HG03025 (cell line): Measurements from ENCODE around the gene EHD4.

Experiments used
- ATAC-seq: cut with Tn5 transposase; IDR thresholded peaks from one replicate; pipeline ENCODE4 v1.9.1; 2021; ENCODE audit warnings: mild to moderate bottlenecking, moderate library complexity; ENCODE audit not compliant: unreplicated experiment, low FRiP score

Gene EHD4

GRCh38 chr15:41866872-41867579 lies 105.3 kb downstream of the EHD4 start:
- no peak for ATAC-seq

DNA sequence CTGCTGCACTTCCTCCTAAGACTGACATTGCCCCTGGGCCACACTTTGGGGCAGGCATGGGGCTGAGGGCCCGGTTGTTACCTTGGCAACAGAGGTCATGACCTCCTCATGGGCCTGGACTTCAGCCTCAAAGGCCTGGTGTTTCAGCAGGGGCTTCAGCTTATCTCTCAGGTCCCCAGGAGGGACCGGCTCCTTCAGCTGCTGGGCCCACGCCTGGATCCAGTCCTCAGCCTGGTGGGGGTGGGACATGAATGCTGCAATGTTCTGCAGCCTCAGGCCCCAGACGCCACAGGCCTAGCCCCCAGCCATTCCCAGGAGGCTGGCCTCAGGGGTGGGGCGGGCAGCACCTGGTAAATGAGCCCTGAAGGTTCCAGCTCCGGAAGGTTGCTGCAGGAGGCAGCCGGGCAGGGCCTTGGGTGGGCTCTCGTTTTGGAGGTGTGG lies 106.1 kb downstream of the EHD4 start:
- no peak for ATAC-seq

DNA sequence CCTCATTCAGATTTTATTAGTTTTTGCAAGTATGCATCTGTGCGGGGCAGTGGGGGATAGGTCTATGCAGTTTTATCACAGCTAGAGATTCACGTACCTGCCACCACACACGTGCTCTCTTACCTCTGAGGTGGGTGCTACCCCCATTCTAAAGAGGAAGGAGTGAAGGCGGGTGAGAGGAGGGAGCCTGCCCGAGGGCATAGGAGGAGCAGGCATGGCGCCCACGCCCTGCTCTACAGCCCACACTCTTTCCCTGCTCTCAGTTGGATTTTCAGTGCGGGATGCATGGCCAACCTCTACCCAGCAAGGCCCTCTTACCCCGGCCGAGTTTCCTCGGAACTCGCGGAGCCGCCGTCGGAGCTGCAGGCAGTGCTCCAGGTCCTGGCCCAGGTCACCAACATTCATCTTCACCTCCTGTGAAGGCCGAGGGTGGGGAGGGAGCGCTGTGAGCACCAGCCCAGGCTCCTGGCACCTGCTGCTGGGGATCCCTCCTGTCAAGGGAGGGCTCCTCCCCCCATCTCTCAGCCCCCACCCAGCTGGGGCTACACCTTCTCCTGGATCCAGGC lies 106.8 kb downstream of the EHD4 start:
- ATAC-seq: no peak

DNA sequence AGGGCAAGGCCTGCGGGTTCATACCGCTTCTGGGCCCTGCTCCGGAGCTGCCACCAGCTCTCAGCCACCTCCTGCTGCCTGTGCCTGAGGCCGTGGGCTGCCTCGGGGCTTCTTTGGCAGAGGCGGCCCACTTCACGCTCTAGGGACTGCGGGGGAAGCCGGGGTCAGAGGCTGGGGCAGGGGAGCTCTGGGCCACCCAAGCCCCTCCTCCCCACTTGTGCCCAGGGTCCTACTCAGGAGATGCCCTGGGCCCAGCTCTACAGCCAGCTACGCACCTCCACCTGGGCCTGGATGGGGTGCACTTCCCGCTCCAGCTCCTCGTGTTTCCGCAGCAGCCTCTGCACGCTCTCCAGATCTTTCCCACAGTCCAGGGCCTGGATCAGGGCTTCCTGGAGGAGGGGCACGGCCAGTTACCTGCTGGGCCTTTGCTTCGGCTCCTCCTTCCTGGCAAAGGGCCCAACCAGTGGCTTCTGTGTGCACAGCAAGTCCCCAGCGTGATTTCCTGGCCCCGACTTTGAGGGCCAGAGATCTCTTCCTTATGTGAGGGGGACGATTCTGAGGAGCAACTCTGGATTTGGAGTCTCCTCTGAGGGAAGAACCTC lies 109.7 kb downstream of the EHD4 start:
- no peak for ATAC-seq

DNA sequence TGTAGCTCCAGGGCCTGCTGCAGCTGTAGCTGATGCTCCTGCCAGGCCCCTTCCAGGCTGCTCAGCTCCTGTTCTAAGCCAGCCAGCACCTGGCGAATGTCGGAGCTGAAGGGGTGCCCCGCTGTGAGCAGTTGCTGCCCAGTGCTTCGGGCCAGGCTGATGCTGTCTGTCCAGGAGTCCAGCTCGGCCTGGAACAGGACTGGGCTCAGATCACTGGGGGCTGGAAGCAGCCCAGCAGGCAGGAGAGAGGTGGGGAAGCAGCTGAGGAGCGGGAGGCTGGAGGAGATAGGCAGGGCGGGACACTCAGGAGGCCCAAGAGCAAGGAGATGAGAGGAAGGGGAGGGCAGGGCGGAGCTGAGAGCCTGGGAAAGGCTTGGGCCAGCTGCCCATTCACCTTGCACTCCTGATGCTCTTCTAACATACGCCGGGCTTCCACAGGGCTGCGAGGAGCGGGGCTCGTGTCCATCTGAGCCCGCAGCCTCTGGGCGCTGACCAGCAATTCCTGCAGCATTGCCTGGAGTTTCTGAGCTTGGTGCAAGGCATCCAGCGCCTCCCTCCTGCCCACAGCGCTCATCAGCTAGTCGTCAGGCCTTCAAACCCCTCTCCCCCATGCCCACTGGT lies 110.5 kb downstream of the EHD4 start:
- ATAC-seq: no peak

DNA sequence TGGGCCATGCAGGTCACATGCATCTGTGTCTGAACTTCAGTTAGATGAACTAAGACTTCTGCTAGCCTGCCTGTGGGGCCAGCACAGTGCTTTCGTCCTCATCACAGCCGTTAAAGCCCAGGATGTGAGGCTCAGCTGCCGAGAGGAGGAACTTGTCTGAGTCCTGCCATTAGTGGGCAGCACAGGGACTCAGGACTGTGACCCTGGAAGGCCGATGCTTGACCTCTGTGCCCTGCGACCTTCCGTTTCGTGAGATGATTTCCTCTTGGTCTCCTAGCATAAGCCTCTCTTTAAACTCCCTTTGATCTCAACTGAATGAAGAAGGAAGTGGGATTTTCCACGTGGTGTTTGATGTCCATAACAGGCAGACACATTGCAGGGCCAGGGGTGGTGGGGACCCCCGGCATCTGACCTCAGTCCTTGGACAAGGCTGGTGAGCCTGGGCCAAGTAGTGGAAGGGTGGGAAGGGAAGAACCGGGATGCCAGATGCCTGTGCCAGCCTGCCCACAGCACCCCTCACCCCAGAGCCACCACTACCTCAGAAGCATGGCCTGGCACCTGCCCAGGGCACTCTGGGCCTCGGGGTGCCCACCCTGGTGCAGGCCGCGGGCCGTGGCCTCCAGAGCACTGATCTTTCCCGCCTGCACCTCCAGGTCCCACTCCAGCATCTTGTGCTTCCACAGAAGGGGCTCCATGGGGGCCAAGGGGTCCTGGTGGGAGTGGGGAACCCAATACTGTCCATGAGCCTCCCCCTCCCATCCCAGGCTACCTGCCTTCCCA lies 112.1 kb downstream of the EHD4 start:
- ATAC-seq: no peak

DNA sequence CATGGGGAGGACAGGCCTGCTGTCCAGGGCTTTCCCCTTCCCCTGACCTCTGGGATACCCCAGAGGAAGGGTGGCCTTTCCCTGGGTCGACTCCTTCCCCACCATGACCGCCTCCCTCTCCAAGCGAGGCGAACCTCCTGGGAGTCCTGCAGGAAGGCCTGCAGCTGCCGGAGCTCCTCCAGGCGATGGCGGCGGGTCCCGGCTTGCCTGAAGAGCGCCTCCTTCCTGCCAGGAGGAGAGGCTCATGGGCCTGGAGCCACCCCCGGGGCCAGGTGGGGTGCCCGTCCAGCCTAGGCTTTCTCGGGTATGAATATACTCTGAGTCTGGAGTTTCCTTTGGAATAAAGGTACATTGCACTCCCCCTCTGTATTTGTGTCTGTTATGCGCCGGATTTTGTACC lies 113.6 kb downstream of the EHD4 start:
- ATAC-seq: no peak

GRCh38 chr15:41857316-41857715 lies 115.0 kb downstream of the EHD4 start:
- ATAC-seq: no peak

GRCh38 chr15:41856716-41857115 lies 115.6 kb downstream of the EHD4 start:
- no peak for ATAC-seq

GRCh38 chr15:41856262-41856661 lies 116.1 kb downstream of the EHD4 start:
- ATAC-seq: no peak

DNA sequence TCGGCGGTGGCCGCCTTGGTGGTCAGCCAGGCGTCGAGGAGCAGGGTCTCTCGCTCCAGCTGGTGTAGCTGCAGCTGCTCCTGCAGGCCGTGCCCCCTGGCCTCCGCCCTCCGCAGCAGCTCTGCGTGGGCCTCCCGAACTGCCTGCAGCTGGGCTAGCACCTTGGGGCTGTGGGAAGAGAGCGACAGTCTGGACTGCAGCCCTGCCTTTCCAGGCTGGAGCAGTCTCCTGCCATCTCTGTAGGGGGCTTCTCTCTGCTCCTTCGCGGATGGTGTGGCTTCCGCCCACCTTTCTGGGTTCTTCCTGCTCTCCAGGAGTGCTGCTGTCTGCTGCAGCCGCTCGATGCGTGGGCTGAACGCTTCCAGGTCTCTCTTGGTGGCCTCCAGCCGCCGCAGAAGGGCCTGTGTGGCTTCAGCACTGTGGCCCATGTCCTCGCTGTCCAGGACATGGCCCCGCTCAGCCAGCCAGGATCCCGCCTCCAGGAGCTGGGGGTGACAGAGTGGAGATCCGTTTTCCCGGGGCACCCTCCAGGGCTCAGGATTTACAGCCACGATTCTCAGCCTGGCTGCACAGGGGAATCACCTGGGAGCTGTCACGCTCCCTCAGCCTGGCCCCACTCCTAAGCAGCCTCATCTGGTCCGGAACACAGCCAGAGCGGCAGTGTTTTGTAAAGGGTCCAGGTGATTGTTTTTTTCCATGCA lies 116.9 kb downstream of the EHD4 start:
- no peak for ATAC-seq

- no peak for ATAC-seq
Measured at GRCh38 chr15:41854443-41854842, 117.9 kb downstream of the EHD4 start.

DNA sequence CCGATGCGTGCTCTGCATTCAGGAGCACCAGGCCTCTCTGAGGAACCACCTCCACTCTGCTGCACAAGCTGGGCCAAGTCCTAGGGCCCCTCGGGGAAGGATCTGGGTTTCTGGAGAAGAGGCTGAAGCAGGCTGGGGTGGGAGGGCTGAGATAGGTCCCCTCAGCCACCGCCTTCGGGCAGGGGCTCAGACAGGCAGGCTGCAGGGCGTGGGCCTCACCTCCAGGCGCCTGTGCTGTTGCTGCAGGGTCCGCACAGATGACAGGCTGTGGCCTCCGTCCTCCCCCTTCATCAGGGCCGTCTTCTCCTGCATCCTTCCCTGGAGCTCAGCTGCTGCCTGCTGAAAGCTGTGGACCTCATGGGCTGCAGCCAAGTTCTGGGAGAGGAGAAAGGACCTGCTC lies 118.5 kb downstream of the EHD4 start:
- no peak for ATAC-seq

- ATAC-seq: no peak
Measured at GRCh38 chr15:41852736-41853590, 119.4 kb downstream of the EHD4 start.

GRCh38 chr15:41851755-41852370 lies 120.5 kb downstream of the EHD4 start:
- no peak for ATAC-seq

GRCh38 chr15:41851167-41851523 lies 121.2 kb downstream of the EHD4 start:
- ATAC-seq: no peak

DNA sequence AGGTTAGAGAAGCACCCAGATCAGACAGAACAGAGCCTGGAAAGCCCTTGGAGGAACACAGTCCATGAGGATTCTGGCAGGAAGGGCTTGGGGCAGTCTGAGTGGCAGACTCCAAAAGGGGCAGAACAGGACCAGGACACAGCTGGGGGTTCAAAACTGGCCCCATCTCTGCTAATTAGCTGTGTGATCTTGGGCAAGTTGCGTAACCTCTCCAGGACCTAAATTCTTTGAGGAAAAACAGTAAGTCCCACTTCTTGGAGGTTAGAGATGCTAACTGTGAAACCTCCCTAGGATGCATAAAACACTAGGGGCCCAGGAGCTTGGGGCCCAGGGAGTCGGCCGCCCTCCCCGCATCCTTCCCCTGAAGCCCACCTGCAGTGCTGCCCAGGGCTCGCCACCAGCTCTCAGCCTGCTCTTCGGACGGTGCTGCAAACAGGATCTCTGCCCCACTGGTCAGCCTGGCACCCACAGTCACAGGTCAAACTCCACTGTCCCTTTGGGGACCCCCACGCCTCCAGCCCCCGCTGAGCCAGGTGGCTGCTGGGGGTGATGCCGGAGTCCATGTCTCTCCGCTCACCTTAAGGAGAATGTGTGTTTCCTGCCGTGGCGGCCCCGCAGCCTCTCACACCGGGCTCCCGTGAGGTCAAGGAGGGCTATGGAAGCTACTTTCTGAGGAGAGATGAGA lies 121.7 kb downstream of the EHD4 start:
- no peak for ATAC-seq

- no peak for ATAC-seq
Measured at GRCh38 chr15:41849861-41850260, 122.5 kb downstream of the EHD4 start.
